Cardiac fibroblast (primary cell): Measurements from ENCODE around the gene USPL1.
"Not testable (repeated sequence)": the region's sequence is repeated elsewhere in the genome, so short reads cannot be mapped to it uniquely, and the experiment has no call there.

Experiments
- DNase-seq, 2 donors: peaks; one replicate each; pipeline versions ENCODE4 v3.0.0 to v3.0.0-alpha.2; 2010; ENCODE audit warnings: low read depth in 2 of 2
- H3K4me3 ChIP-seq, 2 donors: replicated peaks in 1 of 2; 1 replicate in 1 of 2; 2 replicates in 1 of 2; pipeline ENCODE4 v1.5.1; 2011; ENCODE audit warnings: low read depth in 2 of 2, low read length in 2 of 2, mild to moderate bottlenecking in 2 of 2, moderate library complexity in 1 of 2
- CTCF ChIP-seq: IDR thresholded peaks from one replicate; pipeline ENCODE4 v1.5.1; 2011; ENCODE audit warnings: low read depth, mild to moderate bottlenecking, low read length, inconsistent platforms

USPL1 gene

GRCh38 chr13:30593001-30593400 is 24.7 kb upstream of the USPL1 start:
- no peak overlapping the region for H3K4me3 ChIP-seq
- no peak for TF ChIP-seq CTCF
- no peak for DNase-seq

DNA sequence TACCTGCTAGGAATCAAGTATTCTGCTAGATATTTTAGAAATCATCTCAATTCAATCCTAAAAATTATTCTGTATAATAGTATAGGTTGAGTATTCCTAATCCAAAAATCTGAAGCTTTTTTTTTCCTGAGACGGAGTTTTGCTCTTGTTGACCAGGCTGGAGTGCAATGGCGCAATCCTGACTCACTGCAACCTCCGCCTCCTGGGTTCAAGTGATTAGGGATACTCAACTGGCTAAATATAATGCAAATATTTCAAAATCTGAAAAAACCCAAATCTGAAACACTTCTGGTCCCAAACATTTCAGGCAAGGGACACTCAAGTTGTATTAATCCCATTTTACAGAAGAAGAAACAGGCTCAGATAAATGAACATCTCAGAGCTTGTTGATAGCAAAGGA is 17.2 kb upstream of the USPL1 start:
- DNase-seq = peak; percentile 22 to 39
- no peak overlapping the region for H3K4me3 ChIP-seq
- TF ChIP-seq CTCF = no peak

GRCh38 chr13:30601836-30602235 is 15.9 kb upstream of the USPL1 start:
- no peak for TF ChIP-seq CTCF
- no peak overlapping the region for H3K4me3 ChIP-seq
- no peak for DNase-seq

- DNase-seq = no peak
- no peak for TF ChIP-seq CTCF
- no peak overlapping the region for H3K4me3 ChIP-seq
Measured at GRCh38 chr13:30605052-30605451, 12.7 kb upstream of the USPL1 start.

GRCh38 chr13:30607186-30607585 is 10.5 kb upstream of the USPL1 start:
- not testable (repeated sequence) for DNase-seq, H3K4me3 ChIP-seq

- no peak overlapping the region for H3K4me3 ChIP-seq
- peak in 1 of 2 donors; percentile 60 for DNase-seq
- TF ChIP-seq CTCF = no peak
Measured at GRCh38 chr13:30607908-30608307, 9.8 kb upstream of the USPL1 start.

DNA sequence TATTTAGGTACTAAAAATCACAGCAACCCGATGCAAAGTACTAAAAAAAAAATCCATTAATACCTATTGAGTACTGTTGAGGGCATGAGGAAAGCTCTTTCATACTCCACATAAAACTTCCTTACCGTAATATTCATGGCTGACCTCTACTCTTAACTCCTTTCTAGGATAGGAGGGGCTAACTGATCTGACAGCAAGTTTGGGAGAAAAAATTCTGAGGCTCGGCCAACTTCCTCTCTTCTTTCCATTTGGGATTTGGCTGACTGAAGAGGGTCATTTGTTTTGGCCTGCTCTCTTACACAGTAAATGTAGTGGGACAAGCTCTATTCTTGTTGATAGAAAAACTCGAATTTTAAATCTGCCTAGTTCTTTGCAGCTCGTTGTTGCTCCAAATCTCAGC is 9.4 kb upstream of the USPL1 start:
- H3K4me3 ChIP-seq = no peak overlapping the region
- peak in 1 of 2 donors; percentile 58 for DNase-seq
- no peak for TF ChIP-seq CTCF
